AG04450 (cell line): ENCODE data around the gene HOXB6. TPM values are rescaled to one million over a fixed set of nuclear protein-coding genes. Genes with fewer than 3 reads are reported as not detected.

ENCODE experiments used
- CTCF ChIA-PET: fragments of 300-600, 350-600 bp; formaldehyde crosslinking; extraction: SDS; loops from one replicate; lab custom pipeline; 2022; ENCODE audit warnings: antibody characterized with exemption, inconsistent platforms; lab: Charles Lee
- POLR2A ChIA-PET: fragments of 350-600 bp; formaldehyde crosslinking; extraction: SDS; loops from one replicate; lab custom pipeline; 2021; ENCODE audit warnings: antibody characterized with exemption, inconsistent platforms; lab: Yijun Ruan, JAX
- DNase-seq: peaks from one replicate; pipeline ENCODE4 v3.0.0-alpha.2; 2011; ENCODE audit warnings: low read depth, low spot score
- H3K27ac ChIP-seq: one replicate; pipeline ENCODE4 v1.5.1; 2012; ENCODE audit warnings: low read depth, low read length, control low read depth
- H3K27me3 ChIP-seq: one replicate; pipeline ENCODE4 v1.6.0; 2012; ENCODE audit warnings: low read length; ENCODE audit not compliant: control insufficient read depth, insufficient read depth
- H3K4me3 ChIP-seq: 2 replicates; pipeline ENCODE4 v1.5.1; 2011; ENCODE audit warnings: mild to moderate bottlenecking, low read depth, low read length, control low read depth
- H3K9me3 ChIP-seq: 2 replicates; pipeline ENCODE4 v1.5.1; 2012; ENCODE audit warnings: low read length; ENCODE audit not compliant: control insufficient read depth, insufficient read depth
- CTCF ChIP-seq: IDR thresholded peaks from 2 replicates; pipeline ENCODE4 v1.5.1; 2011; ENCODE audit warnings: low read depth, low read length, control low read depth, inconsistent platforms
- polyA plus RNA-seq: library from polyadenylated mRNA; depleted of rRNA; stranded (reverse); fragments of >200 nt; gene quantifications from 2 replicates; pipeline ENCODE4 v1.2.3, GENCODE V29; 2011

The HOXB6 gene
- polyA plus RNA-seq, 1 experiment = 15.4 TPM

GRCh38 chr17:48594538-48595277 lies 10.1 kb downstream of the HOXB6 start:
- ChIA-PET CTCF (interaction anchor here (0.5 to 4.8 kb wide), 15 partner anchors 12 to 574 kb away, joined by 3 to 53 read pairs (median 4); no protein-coding TSS in a partner anchor), POLR2A (interaction anchor here (1.2 kb wide), 1 partner anchor 18 kb away, joined by 3 read pairs; no protein-coding TSS in a partner anchor)
- Histone ChIP-seq H3K27ac (peak overlapping the region; percentile 91), H3K4me3 (peak overlapping the region; percentile 76), H3K27me3 (peaks cover 2% of the 10 kb centered on the region), H3K9me3 (no peaks in the 10 kb centered on the region; the same call in 1 of the 2 replicates)
- DNase-seq = no peak
- TF ChIP-seq CTCF = no peak

GRCh38 chr17:48593840-48594537 lies 10.8 kb downstream of the HOXB6 start:
- DNase-seq = peak; percentile 93
- Histone ChIP-seq H3K27me3 (no peaks in the 10 kb centered on the region), H3K9me3 (no peaks in the 10 kb centered on the region; the same call in 1 of the 2 replicates), H3K27ac (peak overlapping the region; percentile 91), H3K4me3 (peak overlapping the region; percentile 89)
- peak; percentile 95 for TF ChIP-seq CTCF
- CTCF ChIA-PET = interaction anchor here (0.6 to 4.8 kb wide), 20 partner anchors 11 to 573 kb away, joined by 3 to 53 read pairs (median 4); partner anchors contain the start of genes HOXB6 and HOXB7
- POLR2A ChIA-PET = interaction anchor here (0.8 to 2.3 kb wide), 4 partner anchors 11 to 52 kb away, joined by 3 to 6 read pairs (median 4); no protein-coding TSS in a partner anchor

GRCh38 chr17:48593126-48593829 lies 11.5 kb downstream of the HOXB6 start, which contains the start of gene HOXB5:
TSS of gene HOXB5 (minus strand) at chr17:48593779. CDS start at chr17:48593682, 97 bp downstream.
- DNase-seq = no peak
- Histone ChIP-seq H3K9me3 (no peaks in the 10 kb centered on the region; the same call in 1 of the 2 replicates), H3K4me3 (peak within 1 kb of the TSS; percentile 89), H3K27me3 (no peaks in the 10 kb centered on the region), H3K27ac (peak within 1 kb of the TSS; percentile 97)
- ChIA-PET POLR2A (interaction anchor here (0.8 to 2.3 kb wide), 5 partner anchors 11 to 242 kb away, joined by 3 to 6 read pairs (median 5); no protein-coding TSS in a partner anchor), CTCF (interaction anchor here (0.6 to 4.8 kb wide), 22 partner anchors 12 to 568 kb away, joined by 3 to 53 read pairs (median 5); partner anchors contain the start of genes HOXB6 and HOXB7)
- TF ChIP-seq CTCF = no peak

- Histone ChIP-seq H3K27ac (peak overlapping the region; percentile 97), H3K4me3 (peak overlapping the region; percentile 89), H3K27me3 (no peaks in the 10 kb centered on the region), H3K9me3 (no peaks in the 10 kb centered on the region; the same call in 1 of the 2 replicates)
- POLR2A ChIA-PET = interaction anchor here (0.6 to 2.3 kb wide), 6 partner anchors 10 to 241 kb away, joined by 3 to 10 read pairs (median 6); no protein-coding TSS in a partner anchor
- no peak for TF ChIP-seq CTCF
- no peak for DNase-seq
- CTCF ChIA-PET = interaction anchor here (0.5 to 4.8 kb wide), 17 partner anchors 14 to 567 kb away, joined by 3 to 53 read pairs (median 5); no protein-coding TSS in a partner anchor
Observed at GRCh38 chr17:48592577-48592976, 12.2 kb downstream of the HOXB6 start.
